H9 (cell line): ENCODE results near the gene UBR7. TPM values are rescaled to one million over a fixed set of nuclear protein-coding genes. Genes with fewer than 3 reads are reported as not detected.

Source experiments
- DNase-seq: peaks from one replicate; pipeline ENCODE4 v3.0.0-alpha.2; 2017
- H2AFZ ChIP-seq: one replicate; pipeline ENCODE4 v1.6.1; 2013; ENCODE audit warnings: mild to moderate bottlenecking, low read length, control low read depth, moderate library complexity
- H2AK5ac ChIP-seq: 2 replicates; pipeline ENCODE4 v1.6.1; 2013; ENCODE audit warnings: low read length, control low read depth, mixed read lengths; ENCODE audit not compliant: insufficient read length
- H2BK120ac ChIP-seq: one replicate; pipeline ENCODE4 v1.6.1; 2013; ENCODE audit warnings: low read depth, mild to moderate bottlenecking, low read length, control low read depth, inconsistent platforms; ENCODE audit not compliant: poor library complexity, severe bottlenecking
- H2BK12ac ChIP-seq: 2 replicates; pipeline ENCODE4 v1.6.1; 2013; ENCODE audit warnings: low read length, control low read depth, mixed read lengths, low read depth; ENCODE audit not compliant: insufficient read length
- H2BK15ac ChIP-seq: 2 replicates; pipeline ENCODE4 v1.6.1; 2013; ENCODE audit warnings: low read depth, low read length, control low read depth
- H2BK20ac ChIP-seq: one replicate; pipeline ENCODE4 v1.6.1; 2013; ENCODE audit warnings: low read depth, mild to moderate bottlenecking, low read length, control low read depth, inconsistent platforms; ENCODE audit not compliant: poor library complexity, severe bottlenecking
- H2BK5ac ChIP-seq: 2 replicates; pipeline ENCODE4 v1.6.1; 2013; ENCODE audit warnings: low read length, control low read depth, mixed read lengths; ENCODE audit not compliant: insufficient read length
- H3K14ac ChIP-seq: 2 replicates; pipeline ENCODE4 v1.6.1; 2013; ENCODE audit warnings: low read length, control low read depth; ENCODE audit not compliant: insufficient read depth
- H3K18ac ChIP-seq: 2 replicates; pipeline ENCODE4 v1.6.1; 2013; ENCODE audit warnings: low read depth, mild to moderate bottlenecking, mixed read lengths, low read length, control low read depth; ENCODE audit not compliant: insufficient read length
- H3K23ac ChIP-seq: 2 replicates; pipeline ENCODE4 v1.6.1; 2013; ENCODE audit warnings: low read length, control low read depth, mixed read lengths, low read depth; ENCODE audit not compliant: insufficient read length
- H3K23me2 ChIP-seq: 2 replicates; pipeline ENCODE4 v1.6.1; 2013; ENCODE audit warnings: low read depth, mild to moderate bottlenecking, mixed read lengths, low read length, control low read depth; ENCODE audit not compliant: insufficient read length, poor library complexity, severe bottlenecking
- H3K27ac ChIP-seq: 2 replicates; pipeline ENCODE4 v1.5.1; 2013; ENCODE audit warnings: low read length, control low read depth, mixed read lengths, low read depth; ENCODE audit not compliant: insufficient read length
- H3K27me3 ChIP-seq: 2 replicates; pipeline ENCODE4 v1.6.1; 2013; ENCODE audit warnings: low read length, control low read depth, inconsistent platforms; ENCODE audit not compliant: insufficient read depth
- H3K4ac ChIP-seq: 2 replicates; pipeline ENCODE4 v1.6.1; 2013; ENCODE audit warnings: low read depth, mild to moderate bottlenecking, control low read depth, inconsistent platforms, low read length, moderate library complexity
- H3K4me1 ChIP-seq: 2 replicates; pipeline ENCODE4 v1.6.1; 2013; ENCODE audit warnings: low read length, control low read depth, inconsistent platforms; ENCODE audit not compliant: insufficient read depth
- H3K4me2 ChIP-seq: 2 replicates; pipeline ENCODE4 v1.6.1; 2013; ENCODE audit warnings: low read length, control low read depth, mixed read lengths; ENCODE audit not compliant: insufficient read length, insufficient read depth
- H3K56ac ChIP-seq: 2 replicates; pipeline ENCODE4 v1.6.1; 2013; ENCODE audit warnings: low read depth, mild to moderate bottlenecking, mixed read lengths, low read length, control low read depth; ENCODE audit not compliant: insufficient read length
- H3K79me1 ChIP-seq: 2 replicates; pipeline ENCODE4 v1.6.1; 2013; ENCODE audit warnings: low read depth, mild to moderate bottlenecking, moderate library complexity, low read length, control low read depth, inconsistent platforms; ENCODE audit not compliant: insufficient read depth, poor library complexity, severe bottlenecking
- H3K79me2 ChIP-seq: 2 replicates; pipeline ENCODE4 v1.6.1; 2013; ENCODE audit warnings: low read length, control low read depth, inconsistent platforms; ENCODE audit not compliant: insufficient read depth
- H3K9ac ChIP-seq: 2 replicates; pipeline ENCODE4 v1.6.1; 2013; ENCODE audit warnings: low read length, control low read depth, mixed read lengths; ENCODE audit not compliant: insufficient read length; ENCODE audit errors: extremely low read depth
- H3K9me3 ChIP-seq: one replicate; pipeline ENCODE4 v1.6.1; 2013; ENCODE audit warnings: low read depth, low read length, inconsistent platforms; ENCODE audit not compliant: control insufficient read depth
- H3T11ph ChIP-seq: one replicate; pipeline ENCODE4 v1.6.1; 2013; ENCODE audit warnings: mild to moderate bottlenecking, low read length, control low read depth, inconsistent platforms
- H4K20me1 ChIP-seq: one replicate; pipeline ENCODE4 v1.6.1; 2013; ENCODE audit not compliant: control insufficient read depth, insufficient read length, insufficient read depth
- H4K5ac ChIP-seq: 2 replicates; pipeline ENCODE4 v1.6.1; 2013; ENCODE audit warnings: low read depth, mild to moderate bottlenecking, mixed read lengths, low read length, control low read depth; ENCODE audit not compliant: insufficient read length
- H4K8ac ChIP-seq: replicated peaks from 2 replicates; pipeline ENCODE4 v1.6.1; 2013; ENCODE audit warnings: low read length, control low read depth, mixed read lengths, low read depth; ENCODE audit not compliant: insufficient read length
- H4K91ac ChIP-seq: 2 replicates; pipeline ENCODE4 v1.6.1; 2013; ENCODE audit warnings: low read depth, mild to moderate bottlenecking, moderate library complexity, mixed read lengths, low read length, control low read depth; ENCODE audit not compliant: insufficient read length
- H3K27ac Mint-ChIP-seq, 3 experiments: 2 replicates in 2 of 3; 3 replicates in 1 of 3; pipeline ENCODE4 v1.8.0; 2020 to 2021; ENCODE audit warnings: mixed read lengths in 3 of 3, mild to moderate bottlenecking in 1 of 3, moderate library complexity in 1 of 3
- H3K27me3 Mint-ChIP-seq: 2 replicates; pipeline ENCODE4 v1.8.0; 2021; ENCODE audit warnings: low read depth, mild to moderate bottlenecking, moderate library complexity, mixed read lengths
- H3K36me3 Mint-ChIP-seq, 3 experiments: 2 replicates in 2 of 3; 3 replicates in 1 of 3; pipeline ENCODE4 v1.8.0; 2020 to 2021; ENCODE audit warnings: low read depth in 3 of 3, mixed read lengths in 3 of 3; ENCODE audit not compliant: insufficient read depth in 1 of 3
- H3K4me1 Mint-ChIP-seq, 2 experiments: 2 replicates each; pipeline ENCODE4 v1.8.0; 2020; ENCODE audit warnings: mixed read lengths in 2 of 2
- H3K4me3 Mint-ChIP-seq, 2 experiments: 2 replicates in 1 of 2; 3 replicates in 1 of 2; pipeline ENCODE4 v1.8.0; 2020 to 2021; ENCODE audit warnings: mild to moderate bottlenecking in 2 of 2, mixed read lengths in 2 of 2, moderate library complexity in 1 of 2
- H3K9me3 Mint-ChIP-seq, 2 experiments: 2 replicates in 1 of 2; 3 replicates in 1 of 2; pipeline ENCODE4 v1.8.0; 2020; ENCODE audit warnings: mild to moderate bottlenecking in 2 of 2, mixed read lengths in 2 of 2, moderate library complexity in 1 of 2
- CTCF ChIP-seq: fragments of 200-600 bp; sonication (generic); conservative IDR thresholded peaks from 3 replicates; pipeline ENCODE4 v1.8.0; 2021; ENCODE audit warnings: antibody characterized with exemption, mild to moderate bottlenecking
- total RNA-seq: library from RNA; stranded (reverse); gene quantifications from 2 replicates; pipeline ENCODE4 v1.2.1, GENCODE V29; 2021

UBR7 gene
- total RNA-seq, 1 experiment from 2014 or later = 28.4 TPM

- Histone ChIP-seq H3K14ac (no peak overlapping the region), H2BK15ac (no peak overlapping the region), H3K79me2 (no peaks in the 10 kb centered on the region), H3K9ac (no peak overlapping the region), H4K91ac (no peak overlapping the region), H2BK12ac (no peak overlapping the region), H2BK20ac (no peak overlapping the region), H3K4ac (no peak overlapping the region), H3K23ac (no peak overlapping the region), H2AK5ac (no peak overlapping the region), H3K9me3 (no peaks in the 10 kb centered on the region), H3K4me2 (no peak overlapping the region), H3K4me1 (no peaks in the 10 kb centered on the region), H3K27me3 (no peaks in the 10 kb centered on the region), H4K20me1 (no peaks in the 10 kb centered on the region), H3K79me1 (no peaks in the 10 kb centered on the region), H2BK120ac (no peak overlapping the region), H4K8ac (no peak overlapping the region), H3K27ac (no peak overlapping the region), H2AFZ (no peak overlapping the region), H2BK5ac (no peak overlapping the region), H3K56ac (no peak overlapping the region), H3T11ph (no peak overlapping the region), H4K5ac (no peak overlapping the region), H3K18ac (no peak overlapping the region), H3K23me2 (no peaks in the 10 kb centered on the region)
- no peaks in the 10 kb centered on the region for H3K4me1 Mint-ChIP-seq
- no peak for TF ChIP-seq CTCF
- no peaks in the 10 kb centered on the region for H3K27me3 Mint-ChIP-seq
- H3K9me3 Mint-ChIP-seq = no peaks in the 10 kb centered on the region
- H3K36me3 Mint-ChIP-seq = peaks cover 25 to 65% (median 64%) of the 10 kb centered on the region in 3 experiments; a peak in 6 of 7 replicates
- no peak overlapping the region for H3K4me3 Mint-ChIP-seq
- no peak overlapping the region for H3K27ac Mint-ChIP-seq
- no peak for DNase-seq
Measured at GRCh38 chr14:93220509-93220908, 13.5 kb downstream of the UBR7 start.
